ENCODE results near the gene SUGCT.

Gene SUGCT

DNA sequence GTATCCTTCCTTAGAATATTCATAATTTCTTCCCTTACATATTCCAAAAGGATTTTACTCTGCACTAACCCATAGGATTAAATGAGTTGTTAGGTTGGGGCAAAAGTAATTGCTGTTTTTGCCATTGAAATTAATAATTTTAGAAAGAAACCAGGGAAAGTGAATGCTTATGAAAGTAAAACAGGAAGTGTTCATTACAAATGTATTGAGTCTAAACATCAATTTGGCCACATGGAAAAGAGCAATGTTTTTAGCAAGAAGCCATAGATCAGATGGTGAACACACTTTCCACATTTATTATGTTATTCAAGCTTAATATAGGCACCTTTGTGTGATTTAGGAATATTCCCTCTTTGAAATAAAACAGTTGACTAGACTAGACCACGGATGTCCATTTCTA lies 102.9 kb downstream of the SUGCT start:
- TF ChIP-seq TCF12 (IDR thresholded peaks at IDR 0.05; ENCODE audit: low read depth) (no peak), FOXM1 (IDR thresholded peaks at IDR 0.05; ENCODE audit: borderline replicate concordance, low read depth) (no peak), EGR1 (IDR thresholded peaks at IDR 0.05) (no peak), YY1 (IDR thresholded peaks at IDR 0.05; ENCODE audit: low read depth) (no peak), TAF1 (IDR thresholded peaks at IDR 0.05; ENCODE audit: low read depth) (no peak), ZBTB7A (IDR thresholded peaks at IDR 0.05; ENCODE audit: low read depth) (no peak), RAD21 (IDR thresholded peaks at IDR 0.05; ENCODE audit: low read depth) (no peak), CREB1 (IDR thresholded peaks at IDR 0.05; ENCODE audit: low read depth) (no peak), TEAD4 (IDR thresholded peaks at IDR 0.05) (no peak)
- TF ChIP-seq, protein P1, sequence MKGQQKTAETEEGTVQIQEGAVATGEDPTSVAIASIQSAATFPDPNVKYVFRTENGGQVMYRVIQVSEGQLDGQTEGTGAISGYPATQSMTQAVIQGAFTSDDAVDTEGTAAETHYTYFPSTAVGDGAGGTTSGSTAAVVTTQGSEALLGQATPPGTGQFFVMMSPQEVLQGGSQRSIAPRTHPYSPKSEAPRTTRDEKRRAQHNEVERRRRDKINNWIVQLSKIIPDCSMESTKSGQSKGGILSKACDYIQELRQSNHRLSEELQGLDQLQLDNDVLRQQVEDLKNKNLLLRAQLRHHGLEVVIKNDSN (IDR thresholded peaks at IDR 0.05) = no peak

- no peak for TF ChIP-seq MAX (IDR thresholded peaks at IDR 0.05)
- TF ChIP-seq YY1 (IDR thresholded peaks at IDR 0.05; ENCODE audit: low read depth) = no peak
- no peak for TF ChIP-seq CREB1 (IDR thresholded peaks at IDR 0.05; ENCODE audit: low read depth)
- TF ChIP-seq NFIC (IDR thresholded peaks at IDR 0.05) = no peak
These were observed 105.0 kb downstream of the SUGCT start for GRCh38 chr7:40239755-40240303.

GRCh38 chr7:40243076-40243475 lies 108.3 kb downstream of the SUGCT start:
- TF ChIP-seq TEAD4 (IDR thresholded peaks at IDR 0.05) (no peak), FOXM1 (IDR thresholded peaks at IDR 0.05; ENCODE audit: borderline replicate concordance, low read depth) (no peak), TCF12 (IDR thresholded peaks at IDR 0.05; ENCODE audit: low read depth) (no peak), CEBPB (IDR thresholded peaks at IDR 0.05) (no peak), TAF1 (IDR thresholded peaks at IDR 0.05; ENCODE audit: low read depth) (no peak), RAD21 (IDR thresholded peaks at IDR 0.05; ENCODE audit: low read depth) (no peak), YY1 (IDR thresholded peaks at IDR 0.05; ENCODE audit: low read depth) (no peak), CREB1 (IDR thresholded peaks at IDR 0.05; ENCODE audit: low read depth) (no peak), EGR1 (IDR thresholded peaks at IDR 0.05) (no peak)
- TF ChIP-seq, protein P1 (IDR thresholded peaks at IDR 0.05) = no peak

GRCh38 chr7:40244226-40244625 lies 109.4 kb downstream of the SUGCT start:
- TF ChIP-seq CEBPB (IDR thresholded peaks at IDR 0.05) (no peak), TEAD4 (IDR thresholded peaks at IDR 0.05) (no peak), NFIC (IDR thresholded peaks at IDR 0.05) (no peak), REST (IDR thresholded peaks at IDR 0.05; ENCODE audit: low read depth) (no peak), MAX (IDR thresholded peaks at IDR 0.05) (no peak), EGR1 (IDR thresholded peaks at IDR 0.05) (no peak), ZBTB7A (IDR thresholded peaks at IDR 0.05; ENCODE audit: low read depth) (no peak), EP300 (IDR thresholded peaks at IDR 0.05; ENCODE audit: borderline replicate concordance) (no peak)
- TF ChIP-seq, protein P1 (IDR thresholded peaks at IDR 0.05) = no peak

- TF ChIP-seq EP300 (IDR thresholded peaks at IDR 0.05; ENCODE audit: borderline replicate concordance) (no peak), REST (IDR thresholded peaks at IDR 0.05; ENCODE audit: low read depth) (no peak), YY1 (IDR thresholded peaks at IDR 0.05; ENCODE audit: low read depth) (no peak)
- TF ChIP-seq, protein P1 (IDR thresholded peaks at IDR 0.05) = no peak
These were observed 113.9 kb downstream of the SUGCT start for GRCh38 chr7:40248681-40249080.

All from Ishikawa (cell line).